HepG2 (cell line): Measurements from ENCODE around the gene MPST. TPM values are rescaled to one million over a fixed set of nuclear protein-coding genes. Genes with fewer than 3 reads are reported as not detected.

ENCODE experiments used
- ATAC-seq: fragments of 200-7000 bp; cut with Tn5 transposase; 3 replicates; pipeline ENCODE4 v1.9.1; 2020; ENCODE audit warnings: mild to moderate bottlenecking, moderate library complexity
- BruUV-seq: library from RNA; stranded (reverse); fragments of 400-500 nt; replicated peaks from 2 replicates; lab custom pipeline; 2021; lab: Mats Ljungman, UMichigan
- CTCF ChIA-PET: fragments of 300-600 bp; formaldehyde crosslinking; extraction: SDS; loops from one replicate; lab custom pipeline; 2021; ENCODE audit warnings: low total read pairs, inconsistent platforms, low intra/inter-chr PET ratio; lab: Yijun Ruan, JAX
- POLR2A ChIA-PET: fragments of 350-600 bp; sonication (Branson Sonifier 250); formaldehyde crosslinking; loops from one replicate; lab custom pipeline; 2020; ENCODE audit warnings: antibody characterized with exemption, inconsistent platforms; lab: Yijun Ruan, JAX
- DNase-seq: peaks from one replicate; pipeline ENCODE4 v3.0.0-alpha.2; 2015; ENCODE audit warnings: low spot score
- FAIRE-seq: peaks from 3 replicates; lab custom pipeline; 2011; peaks lifted over from hg19 to GRCh38; lab: Jason Lieb, UNC
- H2AFZ ChIP-seq: one replicate; pipeline ENCODE4 v1.6.1; 2011; ENCODE audit warnings: low read length, inconsistent platforms
- H3K27ac ChIP-seq: fragments of 300-600 bp; 3 replicates; pipeline ENCODE4 v1.8.0; 2011; ENCODE audit warnings: mixed run types, mild to moderate bottlenecking, mixed read lengths, low read length, inconsistent platforms; ENCODE audit not compliant: insufficient read depth; ENCODE audit errors: extremely low read length
- H3K27me3 ChIP-seq, 2 experiments: fragments of 200-600 bp in 1 of 2; 2 replicates in 1 of 2; 3 replicates in 1 of 2; pipeline versions ENCODE4 v1.6.0 to v1.8.0; 2011; ENCODE audit warnings: low read length in 2 of 2, mild to moderate bottlenecking in 2 of 2, moderate library complexity in 2 of 2, inconsistent platforms in 1 of 2; ENCODE audit not compliant: insufficient read depth in 2 of 2, control insufficient read depth in 1 of 2
- H3K36me3 ChIP-seq, 2 experiments: fragments of 200-600 bp in 1 of 2; replicated peaks in 1 of 2; 2 replicates in 1 of 2; 3 replicates in 1 of 2; pipeline versions ENCODE4 v1.5.1 to v1.8.0; 2011; ENCODE audit warnings: low read length in 2 of 2, inconsistent platforms in 1 of 2; ENCODE audit not compliant: insufficient read depth in 2 of 2, control insufficient read depth in 1 of 2
- H3K4me1 ChIP-seq: 2 replicates; pipeline ENCODE4 v1.5.1; 2012; ENCODE audit warnings: low read length, inconsistent platforms; ENCODE audit not compliant: insufficient read depth
- H3K4me2 ChIP-seq: 2 replicates; pipeline ENCODE4 v1.6.0; 2011; ENCODE audit warnings: low read depth, low read length, inconsistent platforms
- H3K4me3 ChIP-seq, 3 experiments: fragments of 200-600 bp in 1 of 3; sonication (generic), shearing (Covaris generic) in 1 of 3; replicated peaks in 1 of 3; 2 replicates each; pipeline ENCODE4 v1.5.1; 2011 to 2016; ENCODE audit warnings: low read length in 3 of 3, inconsistent platforms in 2 of 3, low read depth in 2 of 3, mild to moderate bottlenecking in 2 of 3, control low read depth in 1 of 3, mixed read lengths in 1 of 3; ENCODE audit not compliant: insufficient read depth in 1 of 3
- H3K79me2 ChIP-seq: one replicate; pipeline ENCODE4 v1.6.1; 2011; ENCODE audit warnings: low read length, inconsistent platforms; ENCODE audit not compliant: insufficient read depth
- H3K9ac ChIP-seq: 2 replicates; pipeline ENCODE4 v1.6.0; 2011; ENCODE audit warnings: mild to moderate bottlenecking, low read depth, low read length, inconsistent platforms; ENCODE audit not compliant: insufficient read depth
- H3K9me3 ChIP-seq: 2 replicates; pipeline ENCODE4 v1.5.1; 2012; ENCODE audit warnings: mild to moderate bottlenecking, low read length
- H4K20me1 ChIP-seq: 2 replicates; pipeline ENCODE4 v1.6.0; 2011; ENCODE audit warnings: inconsistent platforms, mild to moderate bottlenecking, low read length, moderate library complexity; ENCODE audit not compliant: insufficient read depth
- EHMT2 ChIP-seq: fragments of 200-600 bp; sonication (generic); IDR thresholded peaks from 2 replicates; pipeline ENCODE4 v1.7.0; 2017; ENCODE audit warnings: antibody characterized with exemption, low read depth, low read length, borderline replicate concordance
- FOSL2 ChIP-seq: sonication (generic); formaldehyde crosslinking; IDR thresholded peaks from 2 replicates; pipeline ENCODE4 v1.4.0; 2020; ENCODE audit warnings: missing genetic modification reagents
- HNRNPK ChIP-seq: fragments of 200-400 bp; formaldehyde crosslinking; IDR thresholded peaks from 2 replicates; pipeline ENCODE4 v1.6.1; 2018; ENCODE audit warnings: low read length, low read depth, moderate library complexity, mild to moderate bottlenecking; ENCODE audit not compliant: poor library complexity, severe bottlenecking
- PCBP1 ChIP-seq: fragments of 200-400 bp; formaldehyde crosslinking; IDR thresholded peaks from 2 replicates; pipeline ENCODE4 v1.6.1; 2017; ENCODE audit warnings: mild to moderate bottlenecking, low read depth, low read length, borderline replicate concordance
- RAD51 ChIP-seq: fragments of 450-650 bp; IDR thresholded peaks from 2 replicates; pipeline ENCODE4 v1.6.1; 2016; ENCODE audit warnings: borderline replicate concordance
- TOE1 ChIP-seq: sonication (generic); formaldehyde crosslinking; IDR thresholded peaks from 2 replicates; pipeline ENCODE4 v1.4.0; 2020; ENCODE audit warnings: mild to moderate bottlenecking, missing genetic modification reagents
- ZNF205 ChIP-seq: IDR thresholded peaks from 2 replicates; pipeline ENCODE4 v1.6.1; 2018; ENCODE audit warnings: missing biosample characterization, missing genetic modification reagents
- WGBS: methylation state at CpG from one replicate; pipeline ENCODE4 v1.1.6; 2017; ENCODE audit warnings: low lambda C conversion rate; 5-methylcytosine and 5-hydroxymethylcytosine counted together
- in situ Hi-C: cut with HindIII; loops from 2 replicates; pipeline ENCODE4 v1.10.0; 2017; ENCODE audit warnings: low pct_unique_long_range_greater_than_20kb; ENCODE audit not compliant: extremely low pct_ligation_motif_present
- intact Hi-C: fragments of 100-400 bp; cut with micrococcal nuclease; formaldehyde crosslinking; loops from one replicate; pipeline ENCODE4 v1.10.0; 2022; ENCODE audit not compliant: unreplicated experiment
- polyA plus RNA-seq, 8 experiments: library from polyadenylated mRNA; depleted of rRNA in 3 of 8; stranded (reverse) in 7 of 8; unstranded in 1 of 8; fragments of >200 nt; fragmentation: Illumina TruSeq in 4 of 8; extraction: Trizol in 4 of 8; gene quantifications; 2 replicates each; pipeline versions ENCODE4 v1.2.1 to v1.2.3, GENCODE V29; 2011 to 2016; ENCODE audit warnings: low read depth in 4 of 8, missing spikeins in 1 of 8, mixed read lengths in 1 of 8; ENCODE audit not compliant: insufficient read depth in 1 of 8
- total RNA-seq, 5 experiments: library from RNA; depleted of rRNA; stranded (reverse); fragments of >200 nt; fragmentation: Illumina TruSeq; extraction: Trizol; gene quantifications; 2 replicates each; pipeline ENCODE4 v1.2.3, GENCODE V29; 2016; ENCODE audit warnings: low read depth in 1 of 5
- TF ChIP-seq, protein P1 (sequence below): sonication (generic); formaldehyde crosslinking; conservative IDR thresholded peaks from 2 replicates; pipeline ENCODE4 v1.5.0; 2020; ENCODE audit warnings: missing genetic modification reagents
- TF ChIP-seq, protein P2 (sequence below): sonication (generic); formaldehyde crosslinking; IDR thresholded peaks from 2 replicates; pipeline ENCODE4 v1.8.0; 2022; ENCODE audit warnings: mild to moderate bottlenecking, missing genetic modification reagents, moderate library complexity
- TF ChIP-seq, protein P3 (sequence below): sonication (generic); formaldehyde crosslinking; conservative IDR thresholded peaks from 2 replicates; pipeline ENCODE4 v1.8.0; 2022; ENCODE audit warnings: missing genetic modification reagents

MPST gene
- total and polyA plus RNA-seq, 2 of the 13 experiments (the other 11 are each of a cell fraction or from before 2014, with no cell fraction given), result 133 to 141 TPM

DNA sequence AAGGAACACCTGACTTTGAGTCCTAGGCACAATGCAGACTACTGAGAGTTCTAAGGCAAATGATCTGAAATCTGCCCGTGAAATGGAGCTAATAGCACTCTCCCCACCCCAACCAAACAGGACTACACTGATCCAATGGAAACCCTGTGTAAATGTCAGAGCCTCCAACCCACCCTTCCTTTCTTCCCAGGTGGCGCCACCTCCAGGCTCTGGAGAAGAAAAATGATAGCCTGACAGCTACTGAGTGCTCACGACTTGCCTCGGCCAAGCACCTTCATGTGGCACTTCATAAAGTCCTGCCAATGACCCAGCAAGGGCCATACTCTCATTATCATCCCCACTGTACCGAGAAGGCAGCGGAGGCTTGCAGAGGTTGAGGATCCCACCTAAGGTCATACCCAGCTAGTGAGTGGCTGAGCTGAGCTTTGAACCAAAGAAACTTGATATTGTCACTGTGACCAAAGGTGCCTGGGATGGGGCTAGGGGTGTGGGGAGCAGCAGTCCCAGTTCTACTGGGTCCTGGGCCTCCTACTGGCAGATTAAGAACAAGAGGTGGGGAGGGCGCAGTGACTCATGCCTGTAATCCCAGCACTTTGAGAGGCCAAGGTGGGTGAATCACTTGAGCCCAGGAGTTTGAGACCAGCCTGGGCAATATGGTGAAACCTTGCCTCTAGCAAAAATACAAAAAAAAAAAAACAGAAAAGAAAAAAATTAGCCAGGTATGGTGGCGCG lies 20.8 kb upstream of the MPST start:
- in situ Hi-C loops, result no loop called here

DNA sequence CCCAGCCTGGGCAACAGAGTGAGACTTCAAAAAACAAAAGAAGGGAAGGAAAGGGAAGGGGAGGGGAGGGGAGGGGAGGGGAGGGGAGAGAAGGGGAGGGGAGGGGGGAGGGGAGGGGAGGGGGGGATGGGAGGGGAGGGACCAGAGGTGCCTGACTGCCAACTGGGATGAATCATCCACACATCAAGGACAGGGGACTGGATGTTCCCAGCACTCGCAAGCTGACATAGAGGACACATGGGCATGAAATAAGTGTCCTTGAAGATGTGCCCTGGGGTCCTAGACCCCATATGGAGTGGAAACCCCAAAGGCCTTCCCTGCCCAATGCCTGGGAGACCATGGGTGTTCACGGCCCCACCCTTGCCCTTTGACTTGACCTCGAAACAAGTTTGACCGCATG lies 20.1 kb upstream of the MPST start:
- no peak overlapping the region for H3K27ac ChIP-seq
- CTCF ChIA-PET, result no interaction called here
- ATAC-seq, result no peak
- TF ChIP-seq PCBP1, result peak; percentile 66; the same call in 1 of the 2 replicates
- TF ChIP-seq, protein P1, sequence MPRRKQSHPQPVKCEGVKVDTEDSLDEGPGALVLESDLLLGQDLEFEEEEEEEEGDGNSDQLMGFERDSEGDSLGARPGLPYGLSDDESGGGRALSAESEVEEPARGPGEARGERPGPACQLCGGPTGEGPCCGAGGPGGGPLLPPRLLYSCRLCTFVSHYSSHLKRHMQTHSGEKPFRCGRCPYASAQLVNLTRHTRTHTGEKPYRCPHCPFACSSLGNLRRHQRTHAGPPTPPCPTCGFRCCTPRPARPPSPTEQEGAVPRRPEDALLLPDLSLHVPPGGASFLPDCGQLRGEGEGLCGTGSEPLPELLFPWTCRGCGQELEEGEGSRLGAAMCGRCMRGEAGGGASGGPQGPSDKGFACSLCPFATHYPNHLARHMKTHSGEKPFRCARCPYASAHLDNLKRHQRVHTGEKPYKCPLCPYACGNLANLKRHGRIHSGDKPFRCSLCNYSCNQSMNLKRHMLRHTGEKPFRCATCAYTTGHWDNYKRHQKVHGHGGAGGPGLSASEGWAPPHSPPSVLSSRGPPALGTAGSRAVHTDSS, result no peak
- peak; percentile 40 for TF ChIP-seq HNRNPK
- TF ChIP-seq EHMT2, result no peak
- TF ChIP-seq TOE1 (CRISPR knock-in tag), result no peak
- TF ChIP-seq, protein P2, sequence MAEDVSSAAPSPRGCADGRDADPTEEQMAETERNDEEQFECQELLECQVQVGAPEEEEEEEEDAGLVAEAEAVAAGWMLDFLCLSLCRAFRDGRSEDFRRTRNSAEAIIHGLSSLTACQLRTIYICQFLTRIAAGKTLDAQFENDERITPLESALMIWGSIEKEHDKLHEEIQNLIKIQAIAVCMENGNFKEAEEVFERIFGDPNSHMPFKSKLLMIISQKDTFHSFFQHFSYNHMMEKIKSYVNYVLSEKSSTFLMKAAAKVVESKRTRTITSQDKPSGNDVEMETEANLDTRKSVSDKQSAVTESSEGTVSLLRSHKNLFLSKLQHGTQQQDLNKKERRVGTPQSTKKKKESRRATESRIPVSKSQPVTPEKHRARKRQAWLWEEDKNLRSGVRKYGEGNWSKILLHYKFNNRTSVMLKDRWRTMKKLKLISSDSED (CRISPR knock-in tag), result no peak
- TF ChIP-seq, protein P3, sequence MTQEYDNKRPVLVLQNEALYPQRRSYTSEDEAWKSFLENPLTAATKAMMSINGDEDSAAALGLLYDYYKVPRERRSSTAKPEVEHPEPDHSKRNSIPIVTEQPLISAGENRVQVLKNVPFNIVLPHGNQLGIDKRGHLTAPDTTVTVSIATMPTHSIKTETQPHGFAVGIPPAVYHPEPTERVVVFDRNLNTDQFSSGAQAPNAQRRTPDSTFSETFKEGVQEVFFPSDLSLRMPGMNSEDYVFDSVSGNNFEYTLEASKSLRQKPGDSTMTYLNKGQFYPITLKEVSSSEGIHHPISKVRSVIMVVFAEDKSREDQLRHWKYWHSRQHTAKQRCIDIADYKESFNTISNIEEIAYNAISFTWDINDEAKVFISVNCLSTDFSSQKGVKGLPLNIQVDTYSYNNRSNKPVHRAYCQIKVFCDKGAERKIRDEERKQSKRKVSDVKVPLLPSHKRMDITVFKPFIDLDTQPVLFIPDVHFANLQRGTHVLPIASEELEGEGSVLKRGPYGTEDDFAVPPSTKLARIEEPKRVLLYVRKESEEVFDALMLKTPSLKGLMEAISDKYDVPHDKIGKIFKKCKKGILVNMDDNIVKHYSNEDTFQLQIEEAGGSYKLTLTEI (CRISPR knock-in tag), result no peak
- TF ChIP-seq FOSL2 (CRISPR knock-in tag), result 0 out of 2 replicates have a peak, but pooled peaks have one; percentile 9
- TF ChIP-seq, all 625 proteins: peak for 3
- no peak overlapping the region for H3K4me3 ChIP-seq
- no peak overlapping the region for H3K4me2 ChIP-seq
- BruUV-seq, result no TSS peak
- H4K20me1 ChIP-seq, result no peaks in the 10 kb centered on the region
- no peak overlapping the region for H3K9ac ChIP-seq
- intact Hi-C loops, result no loop called here
- H3K9me3 ChIP-seq, result no peaks in the 10 kb centered on the region
- DNase-seq (no peak), FAIRE-seq (no peak)
- H2AFZ ChIP-seq, result no peak overlapping the region
- POLR2A ChIA-PET, result no interaction called here
- H3K4me1 ChIP-seq, result peaks cover 6% of the 10 kb centered on the region; the same call in 1 of the 2 replicates
- in situ Hi-C loops, result no loop called here
- peaks cover 4 to 35% of the 10 kb centered on the region in 2 experiments; a peak in 4 of 5 replicates for H3K27me3 ChIP-seq
- H3K36me3 ChIP-seq, result no peaks in the 10 kb centered on the region
- no peaks in the 10 kb centered on the region for H3K79me2 ChIP-seq
- 59% methylated on average over 3 of the region's 4 CpGs for WGBS

More for the DNA sequence above, 20.8 kb upstream of the MPST start:
- ChIA-PET POLR2A (interaction anchor here (0.6 to 0.8 kb wide), 2 partner anchors 20 to 45 kb away, joined by 3 read pairs; partner anchors contain the start of gene TST), CTCF (no interaction called here)
- Histone ChIP-seq H3K4me3 (no peak overlapping the region), H3K9ac (no peak overlapping the region), H3K9me3 (no peaks in the 10 kb centered on the region), H3K27ac (no peak overlapping the region), H4K20me1 (no peaks in the 10 kb centered on the region), H3K4me2 (no peak overlapping the region), H3K4me1 (peaks cover 6% of the 10 kb centered on the region; the same call in 1 of the 2 replicates), H2AFZ (no peak overlapping the region), H3K79me2 (no peaks in the 10 kb centered on the region), H3K36me3 (no peaks in the 10 kb centered on the region), H3K27me3 (peaks cover 4 to 32% of the 10 kb centered on the region in 2 experiments; a peak in 4 of 5 replicates)
- 35% methylated on average over 9 of the region's 9 CpGs for WGBS
- TF ChIP-seq FOSL2 (CRISPR knock-in tag) (peak; percentile 38; the same call in 1 of the 2 replicates), ZNF205 (peak; percentile 95), RAD51 (no peak)
- intact Hi-C loops, result no loop called here
- DNase-seq (no peak), FAIRE-seq (no peak), ATAC-seq (no peak)
- BruUV-seq, result no TSS peak
